GM23338 (cell line): ENCODE measurements around the gene GALNT1. TPM values are rescaled to one million over a fixed set of nuclear protein-coding genes. Genes with fewer than 3 reads are reported as not detected.

Source experiments
- ATAC-seq: fragments of 200-7000 bp; cut with Tn5 transposase; 3 replicates; pipeline ENCODE4 v1.9.1; 2020
- DNase-seq: peaks from one replicate; pipeline ENCODE4 v3.0.0-alpha.2; 2015; ENCODE audit warnings: low spot score
- H2AFZ ChIP-seq: fragments of 200-600 bp; sonication (generic); 2 replicates; pipeline ENCODE4 v1.8.0; 2016; ENCODE audit warnings: antibody characterized with exemption, mild to moderate bottlenecking, moderate library complexity
- H3F3A ChIP-seq: fragments of 200-600 bp; sonication (generic); replicated peaks from 2 replicates; pipeline ENCODE4 v1.8.0; 2017; ENCODE audit warnings: antibody characterized with exemption, mixed run types, low read depth
- H3K27ac ChIP-seq: fragments of 200-600 bp; sonication (generic); 2 replicates; pipeline ENCODE4 v1.6.1; 2016; ENCODE audit warnings: low read depth
- H3K27me3 ChIP-seq: fragments of 200-600 bp; sonication (generic); 2 replicates; pipeline ENCODE4 v1.8.0; 2016; ENCODE audit warnings: mild to moderate bottlenecking, mixed run types, moderate library complexity; ENCODE audit not compliant: insufficient read depth
- H3K36me3 ChIP-seq: fragments of 200-600 bp; sonication (generic); 2 replicates; pipeline ENCODE4 v1.8.0; 2016; ENCODE audit warnings: mild to moderate bottlenecking; ENCODE audit not compliant: insufficient read depth
- H3K4me1 ChIP-seq: fragments of 200-600 bp; sonication (generic); 2 replicates; pipeline ENCODE4 v1.8.0; 2016; ENCODE audit warnings: mild to moderate bottlenecking, moderate library complexity; ENCODE audit not compliant: insufficient read depth
- H3K4me2 ChIP-seq: fragments of 200-600 bp; sonication (generic); 2 replicates; pipeline ENCODE4 v1.7.1; 2017; ENCODE audit warnings: mixed run types
- H3K4me3 ChIP-seq: fragments of 200-600 bp; sonication (generic); 2 replicates; pipeline ENCODE4 v1.6.1; 2016; ENCODE audit warnings: mixed run types
- H3K79me2 ChIP-seq: fragments of 200-600 bp; sonication (generic); replicated peaks from 2 replicates; pipeline ENCODE4 v1.8.0; 2017; ENCODE audit warnings: mild to moderate bottlenecking; ENCODE audit not compliant: insufficient read depth
- H3K9me2 ChIP-seq: fragments of 200-600 bp; sonication (generic); 2 replicates; pipeline ENCODE4 v1.8.0; 2017; ENCODE audit not compliant: insufficient read depth
- H4K20me1 ChIP-seq: fragments of 200-600 bp; sonication (generic); replicated peaks from 2 replicates; pipeline ENCODE4 v1.8.0; 2017; ENCODE audit warnings: mild to moderate bottlenecking; ENCODE audit not compliant: insufficient read depth
- H3K27ac Mint-ChIP-seq: 2 replicates; pipeline ENCODE4 v1.8.0; 2020; ENCODE audit warnings: inconsistent platforms, mild to moderate bottlenecking, moderate library complexity, mixed read lengths
- H3K27me3 Mint-ChIP-seq: 3 replicates; pipeline ENCODE4 v1.8.0; 2022; ENCODE audit warnings: low read depth, mild to moderate bottlenecking, moderate library complexity, mixed read lengths, inconsistent platforms; ENCODE audit not compliant: insufficient read depth, poor library complexity
- H3K36me3 Mint-ChIP-seq: 3 replicates; pipeline ENCODE4 v1.8.0; 2021; ENCODE audit warnings: low read depth, mild to moderate bottlenecking, inconsistent platforms, moderate library complexity, mixed read lengths
- H3K4me1 Mint-ChIP-seq: 3 replicates; pipeline ENCODE4 v1.8.0; 2020; ENCODE audit warnings: mild to moderate bottlenecking, inconsistent platforms, mixed read lengths
- H3K4me3 Mint-ChIP-seq: 3 replicates; pipeline ENCODE4 v1.8.0; 2021; ENCODE audit warnings: moderate library complexity, mild to moderate bottlenecking, inconsistent platforms, mixed read lengths
- H3K9me3 Mint-ChIP-seq: 3 replicates; pipeline ENCODE4 v1.8.0; 2020; ENCODE audit warnings: moderate library complexity, mild to moderate bottlenecking, inconsistent platforms, mixed read lengths
- CREB1 ChIP-seq: fragments of 250-450 bp; sonication (Bioruptor Pico); IDR thresholded peaks from 2 replicates; pipeline ENCODE4 v1.5.0; 2020; ENCODE audit warnings: low read depth, mild to moderate bottlenecking, moderate library complexity
- CTCF ChIP-seq, 2 experiments: fragments of 200-600 bp in 1 of 2; sonication (generic) in 1 of 2; conservative IDR thresholded peaks; 2 replicates each; pipeline versions ENCODE4 v1.5.1 to v1.6.1; 2016 to 2017; ENCODE audit warnings: antibody characterized with exemption in 2 of 2, low read depth in 2 of 2, mild to moderate bottlenecking in 2 of 2, moderate library complexity in 1 of 2
- ETS1 ChIP-seq: IDR thresholded peaks from 2 replicates; pipeline ENCODE4 v1.6.1; 2016; ENCODE audit warnings: antibody characterized with exemption
- EZH2 ChIP-seq: fragments of 200-600 bp; sonication (generic); IDR thresholded peaks from one replicate; pipeline ENCODE4 v1.8.0; 2017; ENCODE audit warnings: antibody characterized with exemption, mild to moderate bottlenecking, low read depth; ENCODE audit not compliant: unreplicated experiment
- EZH2phosphoT487 ChIP-seq: fragments of 200-600 bp; sonication (generic); IDR thresholded peaks from one replicate; pipeline ENCODE4 v1.8.1; 2018; ENCODE audit warnings: antibody characterized with exemption; ENCODE audit not compliant: unreplicated experiment
- JUNB ChIP-seq: IDR thresholded peaks from one replicate; pipeline ENCODE4 v1.6.1; 2016; ENCODE audit warnings: antibody characterized with exemption; ENCODE audit not compliant: unreplicated experiment
- NANOG ChIP-seq: IDR thresholded peaks from 2 replicates; pipeline ENCODE4 v1.6.1; 2016; ENCODE audit warnings: antibody characterized with exemption, borderline replicate concordance
- POLR2AphosphoS5 ChIP-seq: IDR thresholded peaks from 2 replicates; pipeline ENCODE4 v1.6.1; 2016; ENCODE audit warnings: antibody characterized with exemption, low read depth
- REST ChIP-seq: IDR thresholded peaks from one replicate; pipeline ENCODE4 v1.6.1; 2018; ENCODE audit warnings: antibody characterized with exemption; ENCODE audit not compliant: unreplicated experiment
- STAT1 ChIP-seq: IDR thresholded peaks from one replicate; pipeline ENCODE4 v1.6.1; 2016; ENCODE audit warnings: antibody characterized with exemption; ENCODE audit not compliant: unreplicated experiment
- ZNF114 ChIP-seq: fragments of 250-450 bp; sonication (Bioruptor Pico); IDR thresholded peaks from 2 replicates; pipeline ENCODE4 v1.5.0; 2020; ENCODE audit warnings: mild to moderate bottlenecking, moderate library complexity
- ZNF331 ChIP-seq: fragments of 250-450 bp; sonication (Bioruptor Pico); IDR thresholded peaks from 2 replicates; pipeline ENCODE4 v1.5.0; 2020; ENCODE audit warnings: low read depth, mild to moderate bottlenecking, moderate library complexity
- ZNF462 ChIP-seq: fragments of 250-450 bp; sonication (Bioruptor Pico); IDR thresholded peaks from 2 replicates; pipeline ENCODE4 v1.5.0; 2020; ENCODE audit warnings: mild to moderate bottlenecking, moderate library complexity
- polyA plus RNA-seq: library from polyadenylated mRNA; unstranded; fragments of >200 nt; fragmentation: Nextera tagmentation; extraction: Ambion mirVana; gene quantifications from 2 replicates; pipeline ENCODE4 v1.2.1, GENCODE V29; 2016
- total RNA-seq: library from RNA; depleted of rRNA; stranded (reverse); fragments of >200 nt; shearing (Covaris generic); gene quantifications from 2 replicates; pipeline ENCODE4 v1.2.3, GENCODE V29; 2014

Gene GALNT1
- total and polyA plus RNA-seq, 2 experiments from 2014 or later = 37.4 to 60.8 TPM

GRCh38 chr18:35673682-35674081 is 92.1 kb downstream of the GALNT1 start:
- no peak overlapping the region for H3K4me3 Mint-ChIP-seq

More at GRCh38 chr18:35673682-35674081, 92.1 kb downstream of the GALNT1 start:
- ATAC-seq = no peak
- Mint-ChIP-seq H3K9me3 (no peaks in the 10 kb centered on the region), H3K36me3 (no peaks in the 10 kb centered on the region), H3K4me1 (peaks cover 13% of the 10 kb centered on the region), H3K27ac (no peak overlapping the region), H3K27me3 (peaks cover 2% of the 10 kb centered on the region)
- H3K4me2 ChIP-seq = no peak overlapping the region
- H3K27ac ChIP-seq = no peak overlapping the region
- DNase-seq = no peak
- H3K27me3 ChIP-seq = no peaks in the 10 kb centered on the region
- TF ChIP-seq CREB1 (CRISPR knock-in tag) (no peak), STAT1 (no peak), REST (no peak), ZNF462 (CRISPR knock-in tag) (no peak), CTCF (conservative IDR thresholded peaks at IDR 0.05; ENCODE audit: low read depth in 2 of 2) (no peak), POLR2AphosphoS5 (no peak), ZNF331 (no peak), ETS1 (no peak), JUNB (no peak), EZH2phosphoT487 (no peak), ZNF114 (no peak), EZH2 (no peak), NANOG (no peak)
- no peak overlapping the region for H3K4me3 ChIP-seq
- no peaks in the 10 kb centered on the region for H3K9me2 ChIP-seq
- no peaks in the 10 kb centered on the region for H3K36me3 ChIP-seq
- H3F3A ChIP-seq = no peaks in the 10 kb centered on the region
- H3K4me1 ChIP-seq = no peaks in the 10 kb centered on the region
- H2AFZ ChIP-seq = no peak overlapping the region
- no peaks in the 10 kb centered on the region for H3K79me2 ChIP-seq
- no peaks in the 10 kb centered on the region for H4K20me1 ChIP-seq
